Fibroblast of gingiva (primary cell): ENCODE measurements around the gene SCN1A.

Source experiments
- DNase-seq: peaks from one replicate; pipeline ENCODE4 v3.0.0-alpha.2; 2011; ENCODE audit warnings: low read depth

The SCN1A gene

GRCh38 chr2:165970663-165971062, 157.2 kb downstream of the SCN1A start:
- DNase-seq: no peak

GRCh38 chr2:165969227-165969626, 158.6 kb downstream of the SCN1A start:
- no peak for DNase-seq

DNA sequence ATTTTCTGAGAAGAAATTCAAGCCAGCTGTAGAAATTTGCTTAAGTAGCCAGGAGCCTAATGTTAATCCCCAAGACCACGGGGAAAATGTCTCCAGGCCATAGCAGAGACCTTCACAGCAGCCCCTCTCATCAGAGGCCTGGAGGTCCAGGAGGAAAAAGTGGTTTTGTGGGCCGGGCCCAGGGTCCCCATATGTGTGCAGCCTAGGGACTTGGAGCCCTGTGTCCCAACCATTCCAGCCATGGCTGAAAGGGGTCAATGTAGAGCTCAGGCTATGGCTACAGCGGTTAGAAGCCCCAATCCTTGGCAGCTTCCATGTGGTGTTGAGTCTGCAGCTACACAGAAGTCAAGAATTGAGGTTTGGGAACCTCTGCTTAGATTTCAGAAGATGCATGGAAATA, 160.1 kb downstream of the SCN1A start:
- no peak for DNase-seq

DNA sequence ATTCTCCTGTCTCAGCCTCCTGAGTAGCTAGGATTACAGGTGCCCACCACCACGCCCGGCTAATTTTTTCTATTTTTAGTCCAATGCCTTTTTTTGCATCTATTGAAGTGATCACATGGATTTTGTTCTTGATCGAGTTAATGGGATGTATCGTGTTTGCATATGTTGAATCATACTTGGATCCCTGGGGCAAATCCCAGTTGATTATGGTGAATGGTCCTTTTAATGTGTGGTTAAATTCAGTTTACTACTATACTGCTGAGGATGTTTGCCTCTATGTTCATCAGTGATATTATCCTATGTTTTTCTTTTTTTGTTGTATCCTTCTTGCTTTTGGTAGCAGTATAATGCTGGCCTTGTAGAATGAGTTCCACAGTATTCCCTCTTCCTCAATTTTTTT, 166.0 kb downstream of the SCN1A start:
- DNase-seq: no peak

- DNase-seq: no peak
Observed at GRCh38 chr2:165959371-165959770, 168.4 kb downstream of the SCN1A start.

- no peak for DNase-seq
Observed at GRCh38 chr2:165958313-165958960, 169.4 kb downstream of the SCN1A start.

GRCh38 chr2:165957030-165957675, 170.7 kb downstream of the SCN1A start:
- no peak for DNase-seq

GRCh38 chr2:165953655-165954606, 173.9 kb downstream of the SCN1A start, which contains the start of gene TTC21B:
Gene TTC21B (minus strand): TSS chr2:165953776. CDS start chr2:165953705, 71 bp downstream.
- DNase-seq: peak; percentile 95

GRCh38 chr2:165953306-165953654, 174.5 kb downstream of the SCN1A start:
- DNase-seq: no peak

DNA sequence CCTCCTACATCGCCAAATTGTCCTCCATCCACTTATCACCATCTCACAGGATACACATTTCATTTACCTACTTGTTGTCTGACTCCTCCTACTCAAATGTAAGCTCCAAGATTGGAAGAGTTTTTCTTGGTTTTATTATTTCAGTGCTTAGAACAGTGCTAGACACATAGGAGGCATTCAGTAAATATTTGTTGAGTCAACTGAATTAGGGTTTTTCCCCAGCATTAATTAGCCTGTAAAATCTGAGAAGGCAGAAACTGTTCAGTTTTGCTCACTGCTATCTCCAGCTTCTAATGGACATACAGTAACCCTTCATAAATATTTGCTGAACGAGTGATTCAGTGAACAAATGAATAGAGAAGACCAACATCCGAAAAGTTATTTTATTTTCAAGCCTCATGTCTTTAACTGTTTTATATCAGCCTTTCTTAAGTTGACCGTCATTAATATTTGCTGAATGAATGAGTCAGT, 175.0 kb downstream of the SCN1A start:
- no peak for DNase-seq

DNA sequence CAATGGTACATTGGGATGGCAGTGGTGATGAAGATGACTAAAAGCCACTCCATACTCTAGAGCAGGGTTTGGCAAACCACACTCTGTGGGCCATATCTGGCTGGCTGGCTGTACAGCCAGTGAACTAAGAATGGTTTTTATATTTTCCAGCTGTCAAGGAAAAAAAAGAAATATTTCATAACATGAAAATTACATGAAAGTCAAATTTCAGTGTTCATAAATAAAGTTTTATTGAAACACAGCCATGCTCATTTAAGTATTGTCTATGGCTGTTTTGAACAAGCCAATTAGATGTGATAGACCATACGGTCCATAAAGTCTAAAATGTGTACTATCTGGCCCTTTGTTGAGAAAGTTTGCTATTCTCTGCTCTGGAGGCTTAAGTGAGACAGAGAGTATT, 175.7 kb downstream of the SCN1A start:
- DNase-seq: no peak

DNA sequence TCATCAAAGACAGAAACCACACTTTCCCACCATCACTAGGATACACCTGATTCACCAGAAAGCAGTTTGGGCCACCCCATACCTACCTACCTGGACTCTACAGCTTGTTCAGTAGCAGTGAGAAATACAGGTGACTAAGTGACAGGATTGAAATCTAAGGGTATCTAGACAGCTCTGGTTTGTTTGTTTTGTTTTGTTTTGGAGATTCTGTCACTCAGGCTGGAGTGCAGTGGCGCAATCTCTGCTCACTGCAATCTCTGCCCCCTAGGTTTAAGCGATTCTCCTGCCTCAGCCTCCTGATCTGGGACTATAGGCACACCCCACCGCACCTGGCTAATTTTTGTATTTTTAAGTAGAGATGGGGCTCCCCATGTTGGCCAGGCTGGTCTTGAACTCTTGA, 177.4 kb downstream of the SCN1A start:
- no peak for DNase-seq

GRCh38 chr2:165941827-165942226, 186.0 kb downstream of the SCN1A start:
- DNase-seq: no peak

GRCh38 chr2:165938237-165938636, 189.6 kb downstream of the SCN1A start:
- no peak for DNase-seq
